HG03095 (cell line): ENCODE results near the gene RESF1.

Source experiments
- ATAC-seq: cut with Tn5 transposase; IDR thresholded peaks from one replicate; pipeline ENCODE4 v1.9.1; 2021; ENCODE audit warnings: moderate library complexity; ENCODE audit not compliant: unreplicated experiment

The RESF1 gene

DNA sequence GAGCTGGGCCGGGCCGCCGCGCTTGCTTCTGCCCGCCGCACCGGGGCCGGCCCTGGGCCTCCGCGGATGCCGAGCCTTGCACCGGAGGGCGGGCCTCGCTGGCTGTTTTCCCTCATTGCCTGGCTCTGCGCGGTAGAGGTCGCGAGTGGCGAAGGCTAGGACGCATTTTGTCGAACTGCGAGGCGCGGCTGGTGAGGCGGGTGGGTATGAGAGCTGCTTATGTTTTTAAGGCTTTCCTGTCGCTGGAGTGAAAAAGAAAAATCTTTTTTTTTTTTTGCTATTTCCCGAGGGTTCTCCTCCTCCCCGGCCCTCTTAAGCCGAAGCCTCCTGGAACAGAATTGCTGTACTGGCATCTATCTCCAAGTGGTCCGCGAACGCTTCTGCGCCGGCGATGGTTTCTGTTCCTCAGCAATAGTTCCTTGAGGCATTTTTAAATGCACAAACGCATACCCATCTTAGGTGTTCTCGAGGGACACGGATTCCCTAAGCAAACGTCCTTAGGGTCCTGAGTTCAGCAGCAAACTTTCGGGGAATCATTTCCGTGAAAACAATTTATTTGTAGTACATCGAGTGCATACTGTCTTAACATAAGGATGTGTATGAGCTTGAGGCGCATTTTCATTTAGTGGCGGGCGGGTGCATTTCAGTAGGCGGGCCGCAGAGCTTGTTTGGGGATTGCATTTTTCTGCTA lies 631 bp downstream of the RESF1 start:
- peak; percentile 44 for ATAC-seq

DNA sequence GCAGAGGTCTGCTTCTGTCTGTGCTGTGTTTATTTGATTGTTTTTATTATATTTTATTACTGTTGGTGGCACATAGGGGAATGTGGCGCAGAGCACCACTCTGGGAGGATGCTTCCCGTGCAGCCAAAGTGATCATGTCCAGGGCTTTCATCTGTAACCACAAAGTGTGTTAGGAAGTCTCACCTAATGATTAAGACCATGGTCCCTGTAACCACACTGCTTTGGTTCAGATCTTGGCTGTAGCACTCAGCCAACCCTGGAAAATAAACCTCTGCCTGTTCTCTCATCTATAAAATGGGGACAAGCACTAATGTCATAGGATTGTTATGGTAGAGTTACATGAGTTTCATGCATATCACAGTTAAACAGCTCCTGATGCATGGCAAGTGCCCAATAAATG lies 1.9 kb downstream of the RESF1 start:
- ATAC-seq, result no peak

DNA sequence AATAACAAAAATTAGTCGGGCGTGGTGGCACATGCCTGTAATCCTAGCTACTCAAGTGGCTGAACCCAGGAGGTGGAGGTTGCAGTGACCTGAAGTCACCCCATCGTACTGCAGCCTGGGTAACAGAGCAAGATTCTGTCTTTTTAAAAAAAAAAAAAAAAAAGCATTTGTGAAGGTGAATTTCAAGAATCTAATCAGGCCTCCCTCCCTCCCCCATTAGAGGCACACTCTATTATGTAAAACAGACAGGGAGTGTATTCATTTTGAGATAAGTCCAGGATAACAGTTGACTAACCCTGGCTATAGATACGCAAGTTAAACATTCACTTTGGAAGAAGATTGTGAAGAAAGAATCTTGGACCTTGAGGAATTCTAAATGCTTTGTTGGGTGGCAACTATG lies 2.9 kb downstream of the RESF1 start:
- no peak for ATAC-seq

DNA sequence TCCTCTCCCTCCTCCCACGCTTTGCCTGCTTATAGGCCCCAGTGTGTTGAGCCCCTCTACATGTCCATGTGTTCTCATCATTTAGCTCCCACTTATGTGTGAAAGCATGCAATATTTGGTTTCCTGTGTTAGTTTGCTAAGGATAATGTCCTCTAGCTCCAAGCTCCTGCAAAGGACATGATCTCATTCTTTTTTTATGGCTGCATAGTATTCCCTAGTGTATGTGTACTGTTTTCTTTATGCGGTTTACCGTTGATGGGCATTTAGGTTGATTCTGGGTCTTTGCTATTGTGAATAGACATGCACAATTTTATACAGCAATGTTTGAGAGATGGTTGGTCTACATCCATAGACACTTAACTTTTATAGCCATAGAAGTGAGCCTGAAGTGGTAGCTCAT lies 5.1 kb downstream of the RESF1 start:
- ATAC-seq, result no peak

DNA sequence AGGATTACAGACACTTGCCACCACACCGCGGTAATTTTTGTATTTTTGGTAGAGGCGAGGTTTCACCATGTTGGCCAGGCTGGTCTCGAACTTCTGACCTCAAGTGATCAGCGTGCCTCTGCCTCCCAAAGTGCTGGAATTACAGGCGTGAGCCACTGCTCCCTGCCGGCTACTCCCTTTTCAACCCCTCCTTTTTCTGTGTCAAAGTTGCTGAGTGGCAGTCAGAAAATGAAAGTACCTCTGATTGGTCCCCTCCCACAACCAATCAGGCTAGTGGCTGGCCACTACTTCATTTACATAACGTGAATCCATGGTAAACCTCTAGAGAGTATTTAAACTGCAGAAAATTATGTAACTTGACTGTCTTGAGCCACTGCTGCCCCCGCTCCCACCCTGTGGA lies 5.9 kb downstream of the RESF1 start:
- ATAC-seq, result no peak

DNA sequence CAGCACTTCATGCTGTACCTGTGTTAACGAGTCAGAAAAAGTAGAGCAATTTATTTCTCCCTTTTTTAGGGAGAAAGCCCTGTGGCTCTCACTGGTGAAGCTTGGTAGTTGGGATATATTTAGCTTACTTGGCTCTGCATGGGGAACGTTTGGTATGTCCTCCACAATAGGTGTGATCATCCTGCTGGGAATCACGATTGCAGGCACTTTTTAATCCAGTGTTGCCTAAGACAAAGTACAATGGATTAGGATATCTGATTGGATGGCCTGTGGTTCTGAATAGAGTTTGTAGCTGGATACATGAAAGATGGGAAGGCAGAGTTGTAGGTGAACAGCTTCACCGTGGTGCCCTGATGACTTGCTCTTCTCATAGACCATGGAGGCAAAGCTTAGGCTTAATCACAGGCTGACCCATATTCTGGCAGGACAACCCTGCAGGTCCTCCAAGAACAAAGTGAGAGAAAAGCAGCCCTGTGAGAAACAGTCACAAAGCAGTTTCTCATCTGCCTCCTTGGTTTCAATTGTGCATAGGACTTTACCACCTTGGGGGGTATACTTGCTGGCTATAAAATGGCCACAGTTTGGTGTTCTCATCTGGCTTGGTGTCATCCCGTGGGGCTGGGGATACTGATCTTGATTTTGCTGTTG lies 7.5 kb downstream of the RESF1 start:
- no peak for ATAC-seq

DNA sequence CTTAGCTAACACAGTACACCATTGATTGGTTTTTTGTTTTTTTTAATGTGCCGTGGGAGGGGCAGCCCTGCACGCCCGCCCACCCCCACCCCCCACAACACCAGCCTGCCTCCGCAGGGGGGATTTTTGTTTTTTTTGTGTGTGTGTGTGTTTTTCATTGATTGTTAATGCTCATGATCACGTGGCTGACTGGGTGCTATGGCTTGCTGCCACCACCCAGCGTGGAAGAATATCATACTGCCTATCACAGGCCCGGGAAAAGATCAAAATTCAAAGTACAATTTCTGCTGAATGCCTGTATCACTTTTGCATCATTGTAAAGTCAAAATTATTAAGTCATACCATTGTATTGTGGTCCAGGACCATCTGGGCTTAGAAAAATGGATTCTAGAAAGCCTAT lies 8.3 kb downstream of the RESF1 start:
- no peak for ATAC-seq

DNA sequence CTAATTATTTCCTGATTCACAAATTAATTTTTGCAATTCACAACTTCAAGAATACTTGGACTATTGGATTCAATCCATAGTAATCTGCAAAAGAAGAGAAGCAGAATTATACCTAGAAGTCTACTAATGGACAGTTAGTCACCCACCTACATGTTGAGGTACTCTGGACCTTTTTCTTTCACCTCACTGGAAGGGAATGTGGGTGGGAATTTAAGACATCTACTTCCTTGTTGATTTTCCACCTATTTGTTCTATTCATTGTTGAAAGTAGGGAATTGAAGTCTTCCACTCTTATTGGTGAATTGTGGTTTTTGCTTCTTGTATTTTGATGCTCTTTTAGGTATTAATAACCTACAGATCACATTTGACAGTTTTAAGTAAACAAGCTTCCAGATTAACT lies 11.0 kb downstream of the RESF1 start:
- no peak for ATAC-seq

DNA sequence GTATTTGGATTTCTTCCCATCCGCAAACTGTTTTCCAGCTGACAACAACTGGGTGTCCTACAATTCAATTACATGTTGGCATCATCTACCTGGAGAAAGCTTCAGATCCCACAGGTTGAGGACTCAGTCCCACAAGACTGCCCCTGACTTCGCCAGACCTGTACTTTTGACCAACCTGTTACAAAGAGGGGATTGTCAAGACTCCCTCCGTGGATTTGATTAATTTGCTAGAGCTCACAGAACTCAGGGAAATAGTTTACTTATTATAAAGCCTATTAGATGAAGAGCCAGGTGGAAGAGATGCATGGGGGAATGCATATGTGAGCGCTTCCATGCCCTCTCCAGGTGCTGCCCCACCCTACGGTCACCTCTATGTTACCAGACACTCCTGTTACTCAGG lies 14.6 kb downstream of the RESF1 start:
- ATAC-seq, result no peak

DNA sequence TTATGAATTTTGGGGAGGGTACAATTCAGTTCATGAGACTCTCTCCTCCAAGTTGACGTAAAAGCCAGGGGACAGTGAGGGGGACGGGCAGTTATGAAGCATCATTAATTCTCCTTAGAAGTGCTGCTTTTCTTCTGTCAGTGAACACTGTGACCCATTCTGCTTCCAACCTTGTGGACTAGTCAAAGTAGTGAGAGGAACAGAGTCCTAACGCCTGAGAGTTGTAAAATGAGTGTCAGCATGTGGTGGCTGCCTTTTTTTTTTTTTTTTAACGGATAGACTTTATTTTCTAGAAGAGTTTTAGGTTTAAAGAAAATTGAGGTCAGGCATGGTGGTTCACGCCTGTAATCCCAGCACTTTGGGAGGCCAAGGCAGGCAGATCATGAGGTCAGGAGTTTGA lies 15.5 kb downstream of the RESF1 start:
- ATAC-seq, result no peak

DNA sequence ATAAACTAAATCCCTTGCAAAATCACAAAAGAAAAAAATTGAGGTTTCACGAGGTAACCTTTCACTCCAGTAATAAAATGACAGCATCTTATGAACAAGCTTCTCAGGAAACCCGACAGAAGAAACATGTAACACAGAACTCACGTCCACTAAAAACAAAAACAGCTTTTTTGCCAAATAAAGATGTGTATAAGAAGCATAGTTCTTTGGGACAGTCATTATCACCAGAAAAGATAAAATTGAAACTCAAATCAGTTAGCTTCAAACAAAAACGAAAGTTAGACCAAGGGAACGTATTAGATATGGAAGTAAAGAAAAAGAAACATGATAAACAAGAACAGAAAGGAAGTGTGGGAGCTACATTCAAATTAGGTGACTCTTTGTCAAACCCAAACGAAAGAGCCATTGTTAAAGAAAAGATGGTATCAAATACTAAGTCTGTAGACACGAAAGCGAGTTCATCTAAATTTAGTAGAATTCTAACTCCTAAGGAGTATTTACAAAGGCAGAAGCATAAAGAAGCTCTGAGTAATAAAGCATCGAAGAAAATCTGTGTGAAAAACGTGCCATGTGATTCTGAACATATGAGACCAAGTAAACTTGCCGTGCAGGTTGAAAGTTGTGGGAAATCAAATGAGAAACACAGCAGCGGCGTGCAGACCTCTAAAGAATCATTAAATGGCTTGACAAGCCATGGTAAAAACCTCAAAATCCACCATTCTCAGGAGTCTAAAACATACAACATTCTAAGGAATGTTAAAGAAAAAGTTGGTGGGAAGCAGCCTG lies 25.8 kb downstream of the RESF1 start:
- no peak for ATAC-seq

DNA sequence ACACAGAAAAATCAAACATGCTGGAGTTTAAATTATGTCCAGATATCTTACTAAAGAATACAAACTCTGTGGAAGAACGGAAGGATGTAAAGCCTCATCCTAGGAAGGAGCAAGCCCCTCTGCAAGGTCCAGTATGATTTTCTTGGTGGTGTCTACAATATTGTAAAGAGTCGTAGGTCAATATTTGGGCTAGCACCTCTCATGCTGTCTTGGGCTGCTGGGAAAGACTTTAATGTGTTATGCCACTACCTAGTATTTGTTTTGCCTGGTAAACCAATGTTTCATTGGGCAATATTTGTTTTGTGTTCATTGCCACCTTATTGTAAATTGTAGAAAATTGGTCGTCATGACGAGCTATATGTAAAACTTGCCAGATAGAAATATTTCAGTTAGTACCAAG lies 26.6 kb downstream of the RESF1 start:
- no peak for ATAC-seq

DNA sequence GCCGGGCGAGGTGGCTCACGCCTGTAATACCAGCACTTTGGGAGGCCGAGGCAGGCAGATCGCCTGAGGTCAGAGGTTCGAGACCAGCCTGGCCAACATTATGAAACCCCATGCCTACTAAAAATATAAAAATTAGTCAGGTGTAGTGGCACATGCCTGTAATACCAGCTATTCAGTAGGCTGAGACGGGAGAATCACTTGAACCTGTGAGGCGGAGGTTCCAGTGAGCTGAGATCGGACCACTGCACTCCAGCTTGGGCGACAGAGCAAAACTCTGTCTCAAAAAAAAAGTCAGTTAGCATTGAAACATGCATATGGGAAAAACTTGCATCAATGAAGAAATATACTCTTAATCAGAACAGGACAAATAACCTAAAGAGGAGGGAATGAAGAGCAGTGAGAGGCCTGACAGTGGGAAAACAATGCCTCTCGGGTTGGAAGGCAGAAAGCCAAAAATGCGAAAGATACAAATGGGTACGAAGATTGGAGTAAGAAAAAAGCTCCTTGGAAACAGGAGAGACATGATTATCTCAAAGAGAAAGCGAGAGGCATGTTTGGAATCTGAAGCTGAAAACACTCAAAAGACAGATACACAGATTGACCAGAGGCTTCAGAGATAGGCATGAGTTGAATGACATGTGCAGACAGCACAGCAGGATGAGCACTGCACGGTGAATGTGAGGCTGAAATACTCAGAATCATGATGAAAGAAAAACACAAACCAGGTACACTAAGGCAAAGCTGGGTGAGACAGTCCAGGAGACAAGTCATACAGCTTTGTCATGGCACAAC lies 30.6 kb downstream of the RESF1 start:
- ATAC-seq, result no peak

DNA sequence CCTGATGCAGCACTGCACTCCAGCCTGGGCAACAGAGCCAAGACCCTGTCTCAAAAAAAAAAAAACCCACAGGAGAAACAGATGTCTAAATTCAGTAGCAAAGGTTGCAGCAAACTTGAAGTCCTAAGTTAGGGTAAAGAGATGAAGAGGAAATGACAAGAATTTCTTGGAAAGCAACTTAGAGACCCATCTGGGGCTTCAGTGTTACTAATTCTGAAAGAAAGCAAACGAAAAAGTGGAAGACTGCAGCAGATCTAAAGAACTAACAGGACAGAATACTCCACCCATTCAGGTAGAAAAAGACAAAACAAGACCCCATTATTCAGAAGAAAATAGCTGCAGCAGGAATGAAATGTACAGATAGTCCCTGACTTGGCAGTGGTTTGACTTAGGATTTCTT lies 31.9 kb downstream of the RESF1 start:
- no peak for ATAC-seq

DNA sequence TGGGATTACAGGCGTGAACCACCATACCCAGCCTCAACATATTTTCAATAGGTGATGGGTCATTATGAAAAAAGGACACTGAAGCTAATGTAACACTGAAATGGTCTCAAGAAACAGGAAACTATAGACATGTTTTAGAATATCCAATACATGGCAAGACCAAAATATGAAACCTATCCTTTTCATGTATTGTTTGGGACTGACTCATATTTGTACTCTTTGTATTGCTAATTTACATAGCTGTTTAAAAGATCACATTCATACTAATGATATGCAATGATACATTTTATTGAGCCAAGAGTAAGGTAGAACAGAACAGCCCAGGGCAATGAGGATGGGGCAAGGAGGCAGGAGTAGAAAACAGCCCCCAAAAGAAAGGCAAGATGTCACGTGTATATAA lies 32.6 kb downstream of the RESF1 start:
- no peak for ATAC-seq

DNA sequence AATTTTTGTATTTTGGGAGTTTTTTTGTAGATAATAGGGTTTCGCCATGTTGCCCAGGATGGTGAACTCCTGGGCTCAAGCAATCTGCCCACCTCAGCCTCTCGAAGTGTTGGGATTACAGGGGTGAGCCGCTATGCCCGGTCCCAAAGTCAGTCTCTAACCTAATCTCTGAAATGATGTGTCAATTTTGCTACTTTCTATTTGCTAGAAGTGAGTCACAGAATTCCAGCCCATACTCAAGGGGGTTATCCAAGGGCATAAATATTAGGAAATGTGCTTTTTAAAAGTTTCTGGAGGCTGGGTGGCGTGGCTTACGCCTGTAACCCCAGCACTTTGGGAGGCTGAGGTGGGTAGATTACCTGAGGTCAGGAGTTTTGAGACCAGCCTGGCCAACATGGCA lies 40.5 kb downstream of the RESF1 start:
- ATAC-seq, result no peak

DNA sequence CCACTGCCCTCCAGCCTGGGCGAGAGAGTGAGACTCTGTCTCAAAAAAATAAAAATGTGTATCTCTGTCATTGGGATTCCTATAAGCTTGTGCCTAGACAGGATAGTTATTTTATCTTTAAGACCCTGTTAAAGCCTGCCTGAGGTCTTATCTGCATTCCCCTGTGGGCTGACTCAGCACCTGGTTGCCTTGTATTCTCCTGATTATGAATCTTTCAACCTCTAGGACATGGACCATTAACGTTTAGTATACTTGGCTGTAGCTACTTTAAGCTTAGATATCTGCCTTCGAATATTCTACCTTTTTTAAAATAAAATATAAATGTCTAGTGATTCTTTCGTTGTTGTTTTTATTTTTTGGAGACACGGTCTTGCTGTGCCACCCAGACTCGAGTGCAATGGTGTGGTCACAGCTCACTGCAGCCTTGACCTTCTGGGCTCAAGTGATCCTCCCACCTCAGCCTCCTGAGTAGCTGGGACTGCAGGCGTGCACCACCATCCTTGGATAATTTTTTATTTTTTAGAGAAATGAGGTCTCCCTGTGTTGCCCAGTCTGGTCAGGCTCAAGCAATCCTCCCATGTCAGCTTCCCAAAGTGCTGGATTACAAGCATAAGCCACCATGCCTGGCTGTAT lies 41.3 kb downstream of the RESF1 start:
- no peak for ATAC-seq

DNA sequence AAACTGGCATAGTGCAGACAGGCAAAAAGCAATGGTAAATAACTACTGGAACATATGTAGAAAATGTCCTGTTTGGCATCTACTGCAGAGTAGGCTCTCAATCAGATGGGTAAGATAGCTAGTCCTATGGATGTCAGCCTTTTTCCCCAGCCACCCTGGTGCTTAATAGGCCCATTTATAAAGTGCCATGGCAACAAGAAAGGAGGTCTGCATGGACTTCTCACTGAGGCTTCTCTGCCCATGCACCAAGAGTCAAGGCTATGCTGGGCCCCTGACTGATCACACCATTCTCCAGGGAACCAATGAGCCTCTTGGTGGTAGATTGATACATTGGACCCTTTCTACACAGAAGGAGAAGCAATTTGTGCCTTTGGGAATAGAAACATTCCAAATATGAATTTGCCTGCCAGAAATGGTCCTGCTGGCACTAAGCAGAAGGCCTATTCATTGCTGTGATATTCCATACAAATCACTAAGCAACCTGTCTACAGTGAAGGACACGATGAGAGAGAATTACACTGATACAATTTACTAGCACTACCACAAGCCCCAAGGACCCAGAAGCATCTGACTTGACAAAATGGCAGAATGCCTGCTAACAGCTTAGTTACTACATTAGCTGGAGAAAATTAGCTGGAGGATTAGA lies 43.8 kb downstream of the RESF1 start:
- no peak for ATAC-seq

DNA sequence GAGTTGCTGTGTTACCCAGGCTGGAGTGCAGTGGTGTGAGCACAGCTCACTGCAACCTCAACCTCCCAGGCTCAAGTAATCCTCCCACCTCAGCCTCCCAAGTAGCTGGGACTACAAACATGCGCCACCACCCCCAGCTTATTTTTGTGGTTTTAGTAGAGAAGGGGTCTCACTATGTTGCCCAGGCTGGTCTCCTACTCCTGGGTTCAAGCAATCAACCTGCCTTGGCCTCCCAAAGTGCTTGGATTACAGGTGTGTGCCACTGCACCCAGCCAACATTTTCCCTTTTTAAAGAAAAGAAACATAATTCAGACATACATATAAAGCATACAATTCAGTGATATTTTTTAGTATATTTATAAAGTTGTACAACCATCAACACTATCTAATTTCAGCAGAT lies 44.4 kb downstream of the RESF1 start:
- no peak for ATAC-seq

DNA sequence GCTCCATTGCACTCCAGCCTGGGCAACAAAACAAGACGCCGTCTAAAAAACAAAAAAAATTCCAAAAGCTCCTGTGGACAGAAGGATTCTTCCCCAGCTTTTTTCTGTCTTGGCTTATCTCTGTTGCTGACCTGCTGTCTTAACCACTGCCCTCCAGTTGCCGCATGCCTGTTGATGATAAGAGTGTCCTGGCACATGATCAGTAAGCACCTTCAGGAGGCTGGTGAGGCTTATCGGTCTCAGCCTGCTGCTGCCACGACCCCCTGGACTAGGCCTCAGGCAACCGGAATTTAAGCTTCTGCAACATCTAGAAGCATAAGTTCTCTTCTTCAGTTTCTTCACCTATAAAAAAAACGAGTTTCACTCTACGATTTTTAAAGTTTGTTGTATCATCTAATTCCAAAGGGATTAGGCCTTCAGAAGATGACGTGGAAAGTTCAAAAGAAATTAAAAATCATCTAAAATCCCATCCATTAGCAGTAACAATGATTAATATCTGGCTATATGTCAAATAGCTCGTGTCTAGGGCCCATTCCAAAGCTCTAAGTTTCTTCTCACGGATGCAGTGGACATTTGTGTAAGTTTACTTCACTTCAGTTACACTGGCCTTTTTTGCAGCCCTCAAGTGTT lies 46.4 kb downstream of the RESF1 start:
- ATAC-seq, result no peak
